HG03025 (cell line): Measurements from ENCODE around the gene ATP5MC2.
"Not testable (repeated sequence)": the region's sequence is repeated elsewhere in the genome, so short reads cannot be mapped to it uniquely, and the experiment has no call there.

Source experiments
- ATAC-seq: cut with Tn5 transposase; IDR thresholded peaks from one replicate; pipeline ENCODE4 v1.9.1; 2021; ENCODE audit warnings: mild to moderate bottlenecking, moderate library complexity; ENCODE audit not compliant: unreplicated experiment, low FRiP score

ATP5MC2 gene

GRCh38 chr12:53695152-53696145, 19.6 kb upstream of the ATP5MC2 start:
- ATAC-seq: no peak

GRCh38 chr12:53694756-53695151, 18.9 kb upstream of the ATP5MC2 start:
- no peak for ATAC-seq

GRCh38 chr12:53688134-53688533, 12.3 kb upstream of the ATP5MC2 start:
- ATAC-seq: no peak

- no peak for ATAC-seq
These were observed 10.6 kb upstream of the ATP5MC2 start for GRCh38 chr12:53686436-53686835.

- no peak for ATAC-seq
These were observed 8.9 kb upstream of the ATP5MC2 start for GRCh38 chr12:53684654-53685220.

- no peak for ATAC-seq
These were observed 8.1 kb upstream of the ATP5MC2 start for GRCh38 chr12:53683983-53684382.

GRCh38 chr12:53683494-53683893, 7.6 kb upstream of the ATP5MC2 start:
- no peak for ATAC-seq

- ATAC-seq: not testable (repeated sequence)
These were observed 4.2 kb upstream of the ATP5MC2 start for GRCh38 chr12:53680061-53680460.

GRCh38 chr12:53677800-53678148, 1.9 kb upstream of the ATP5MC2 start:
- ATAC-seq: no peak

GRCh38 chr12:53677016-53677799, 1.3 kb upstream of the ATP5MC2 start:
- ATAC-seq: no peak

GRCh38 chr12:53676656-53677015, 753 bp upstream of the ATP5MC2 start:
- ATAC-seq: no peak

GRCh38 chr12:53674977-53675700, 744 bp downstream of the ATP5MC2 start:
- no peak for ATAC-seq

- no peak for ATAC-seq
These were observed 4.9 kb downstream of the ATP5MC2 start for GRCh38 chr12:53670971-53671370.

GRCh38 chr12:53670308-53670707, 5.6 kb downstream of the ATP5MC2 start:
- no peak for ATAC-seq

- ATAC-seq: no peak
These were observed 8.8 kb downstream of the ATP5MC2 start for GRCh38 chr12:53667080-53667479.

- no peak for ATAC-seq
These were observed 10.9 kb downstream of the ATP5MC2 start for GRCh38 chr12:53664936-53665335.

- ATAC-seq: no peak
These were observed 11.7 kb downstream of the ATP5MC2 start for GRCh38 chr12:53664191-53664590.

GRCh38 chr12:53660041-53660440, 15.8 kb downstream of the ATP5MC2 start:
- ATAC-seq: no peak

- ATAC-seq: no peak
These were observed 16.3 kb downstream of the ATP5MC2 start for GRCh38 chr12:53659571-53659981.

GRCh38 chr12:53659011-53659551, 16.8 kb downstream of the ATP5MC2 start:
- no peak for ATAC-seq
